Endometrial microvascular endothelial cells (primary cell): ENCODE data around the gene TTC38. TPM values are rescaled to one million over a fixed set of nuclear protein-coding genes. Genes with fewer than 3 reads are reported as not detected.

Experiments
- in situ Hi-C: cut with HindIII; loops from 2 replicates; pipeline ENCODE4 v1.10.0; 2017; ENCODE audit warnings: low sequenced_read_pairs, low pct_unique_long_range_greater_than_20kb; ENCODE audit errors: inconsistent ontology term
- total RNA-seq: library from RNA; depleted of rRNA; stranded (reverse); fragments of >200 nt; gene quantifications from one replicate; pipeline ENCODE4 v1.2.3, GENCODE V29; 2015; ENCODE audit errors: inconsistent ontology term

Gene TTC38
- total RNA-seq, 1 donor from 2014 or later: 49.3 TPM

DNA sequence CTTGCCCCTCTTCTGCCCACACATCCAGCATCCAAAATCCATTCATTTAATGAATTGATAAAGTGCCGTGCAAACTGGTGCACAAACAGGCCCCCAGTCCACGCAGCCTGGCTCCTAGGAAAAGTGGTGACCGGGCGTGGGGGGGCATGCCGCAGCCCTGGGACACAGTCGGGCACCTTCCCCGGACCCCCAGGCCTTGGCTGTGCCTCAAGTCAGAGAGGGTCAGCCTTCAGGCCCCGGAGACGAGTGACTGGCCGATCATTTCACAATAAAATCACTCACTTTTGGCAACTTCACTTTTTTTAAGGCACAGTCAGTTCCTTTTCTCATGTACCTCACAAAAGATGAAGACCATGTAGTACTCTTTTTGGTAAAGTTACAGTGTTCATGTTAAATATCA lies 25.7 kb upstream of the TTC38 start:
- in situ Hi-C loops: no loop called here

DNA sequence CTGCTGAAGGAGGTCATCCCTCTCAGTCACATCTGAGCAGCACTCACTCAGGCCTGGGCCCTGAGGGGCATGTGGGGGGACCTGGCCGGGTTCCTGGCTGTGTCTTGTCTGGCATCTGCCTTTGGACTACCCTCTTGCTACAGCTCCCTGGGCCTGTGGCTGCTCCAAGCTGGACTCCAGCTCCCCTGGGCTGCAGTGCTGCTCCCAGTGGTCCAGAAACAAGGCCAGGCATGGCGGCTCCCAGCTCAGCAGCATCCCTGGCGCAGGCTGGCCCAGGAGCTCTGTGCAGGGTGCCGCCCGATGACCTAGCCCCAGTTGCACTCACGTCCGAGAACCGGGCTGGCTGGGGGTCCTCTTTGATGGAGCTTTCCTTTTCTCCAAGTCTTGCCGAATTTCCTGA lies 23.0 kb upstream of the TTC38 start:
- in situ Hi-C loops: no loop called here

DNA sequence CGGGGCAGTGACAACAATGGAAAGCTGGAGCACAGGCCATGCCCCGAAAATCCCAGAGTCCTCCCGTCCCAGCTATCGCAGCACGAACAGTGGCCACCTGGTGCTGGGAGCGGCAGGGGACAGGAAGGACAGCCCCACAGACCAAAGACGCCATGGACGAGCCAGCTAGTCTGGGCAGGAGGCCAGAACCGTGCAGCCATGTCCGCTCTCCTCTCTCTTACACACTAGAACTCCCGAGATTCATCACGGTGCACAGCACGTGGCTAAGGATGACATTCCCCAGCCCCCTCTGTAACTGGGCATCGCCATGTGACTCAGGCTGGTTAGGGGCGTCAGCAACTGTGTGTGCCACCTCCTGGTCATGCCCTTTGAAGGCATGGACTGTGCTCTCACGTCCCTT lies 22.3 kb upstream of the TTC38 start:
- in situ Hi-C loops: no loop called here

DNA sequence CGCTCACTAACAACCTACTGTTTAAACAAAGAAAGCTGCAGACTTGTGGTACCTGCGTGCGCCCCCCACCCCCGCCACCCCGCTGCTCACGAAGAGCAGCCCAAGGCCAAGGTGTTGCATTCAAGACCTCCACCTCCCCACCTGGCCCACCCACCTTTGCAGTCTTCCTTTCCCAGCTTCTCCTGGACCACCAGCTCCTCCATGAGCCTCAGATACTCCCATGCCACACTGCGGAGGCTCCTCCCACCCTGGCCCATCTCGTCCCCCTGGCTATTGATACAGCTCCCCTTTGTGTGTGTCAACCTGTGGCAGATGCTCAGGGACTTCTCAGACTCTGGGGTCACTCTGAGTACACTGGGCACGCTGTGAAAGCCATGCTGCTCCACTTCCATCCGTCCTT lies 21.6 kb upstream of the TTC38 start:
- in situ Hi-C loops: no loop called here

DNA sequence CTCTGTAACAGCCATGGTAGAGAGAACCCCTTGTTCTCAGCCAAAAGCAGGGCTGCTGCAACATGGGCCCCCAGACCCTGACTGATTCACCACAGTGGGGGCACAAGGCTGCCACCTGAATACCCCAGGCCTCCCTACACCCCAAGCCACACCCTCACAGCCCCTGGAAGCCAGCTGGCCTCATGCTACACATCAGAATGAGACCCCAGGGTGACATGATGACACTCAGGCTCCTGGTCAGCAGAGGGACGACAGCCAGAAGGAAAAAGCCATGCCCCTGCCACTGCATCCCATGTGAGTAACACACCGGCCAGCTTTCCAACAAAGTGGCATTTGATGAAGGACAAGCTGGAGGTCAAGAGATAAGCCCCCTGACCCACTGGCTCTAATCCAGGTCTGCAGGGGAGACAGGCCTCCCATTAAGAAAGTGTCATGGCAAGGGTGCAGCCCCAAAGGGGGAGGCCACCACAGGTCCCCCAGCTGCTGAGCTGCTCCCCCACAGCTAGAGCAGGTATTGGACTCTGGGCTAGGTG lies 20.3 kb upstream of the TTC38 start:
- in situ Hi-C loops: no loop called here

DNA sequence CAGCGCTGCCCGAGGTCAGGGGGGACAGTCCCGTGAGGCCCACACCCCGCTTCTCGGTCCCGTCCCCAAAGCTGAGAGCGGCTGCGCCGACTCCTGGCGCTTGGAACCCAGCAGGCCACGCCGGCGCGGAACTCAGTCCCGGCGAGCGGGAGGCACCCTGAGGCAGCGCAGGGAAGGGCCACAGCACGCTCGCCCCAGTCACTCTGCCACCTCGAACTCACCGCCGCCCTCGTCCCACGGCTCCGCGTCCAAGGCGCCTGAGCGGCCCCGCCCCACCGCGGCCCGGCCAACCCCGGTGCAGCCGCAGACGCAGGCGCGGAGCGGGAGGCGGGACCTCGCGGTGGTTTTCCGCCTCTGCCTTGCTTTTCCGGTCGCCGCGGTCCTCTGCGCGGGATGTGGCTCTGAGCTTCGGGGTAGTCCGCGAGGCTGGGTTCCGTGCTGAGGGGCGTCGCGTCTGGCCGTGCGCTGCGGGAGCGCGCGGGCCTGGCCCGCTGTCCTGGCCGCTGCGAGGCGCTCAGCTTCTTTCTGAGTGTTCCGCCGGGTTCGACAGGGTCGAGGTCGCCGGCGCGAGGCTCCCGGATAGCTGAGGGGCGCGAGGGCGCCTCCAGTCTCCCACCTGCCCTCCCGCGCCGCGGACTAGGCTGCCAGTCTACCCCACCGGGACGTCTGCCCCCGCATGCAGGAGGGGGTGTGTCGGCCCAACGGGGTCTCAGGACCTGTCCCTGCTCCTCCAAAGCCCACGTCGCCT lies 17.6 kb upstream of the TTC38 start, which contains the start of gene CDPF1:
CDPF1 (minus strand) TSS at position 259 of the 748 bp plus-strand sequence. CDS start 2,009 bp downstream, outside the sequence.
- in situ Hi-C loops: loop anchor here (25.0 kb wide), 1 partner anchor 113 kb away; no protein-coding TSS in a partner anchor

DNA sequence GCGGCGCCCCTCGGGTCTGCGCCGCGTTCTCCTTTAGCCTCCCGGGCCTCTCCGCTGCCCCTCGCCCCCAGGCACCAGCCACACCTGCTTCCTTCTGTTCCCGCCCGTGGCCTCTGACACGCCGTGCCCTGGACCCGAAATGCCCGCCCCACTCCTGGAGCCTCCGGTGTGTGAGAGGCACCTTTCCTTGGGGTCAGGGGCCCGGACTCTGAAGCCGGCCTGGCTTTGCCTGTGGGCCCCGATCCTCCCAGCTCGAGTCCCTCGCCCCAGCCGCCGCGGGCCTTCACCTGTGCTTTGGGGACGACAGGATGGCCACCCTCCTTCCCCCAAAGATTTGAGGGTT lies 17.1 kb upstream of the TTC38 start:
- in situ Hi-C loops: loop anchor here (25.0 kb wide), 1 partner anchor 113 kb away; no protein-coding TSS in a partner anchor

DNA sequence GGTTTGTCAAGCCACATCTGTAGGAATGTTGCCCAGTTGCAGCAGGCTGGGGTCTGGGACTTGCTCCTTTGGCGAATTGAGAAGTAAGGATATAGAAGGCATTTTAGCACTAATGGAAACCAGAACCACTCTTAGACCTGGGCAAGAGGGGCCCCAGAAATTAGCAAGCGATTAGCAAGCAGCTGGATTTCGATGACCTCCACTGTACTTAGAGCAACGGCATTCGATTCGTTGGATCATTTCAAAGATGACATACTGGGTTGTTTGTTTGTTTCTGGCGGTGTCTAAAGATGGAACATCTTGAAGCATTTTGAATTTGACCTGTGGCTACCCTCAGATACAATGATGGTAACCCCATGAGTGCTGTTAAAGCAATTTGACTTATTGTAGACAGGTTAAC lies 16.5 kb upstream of the TTC38 start:
- in situ Hi-C loops: loop anchor here (25.0 kb wide), 1 partner anchor 114 kb away; no protein-coding TSS in a partner anchor

DNA sequence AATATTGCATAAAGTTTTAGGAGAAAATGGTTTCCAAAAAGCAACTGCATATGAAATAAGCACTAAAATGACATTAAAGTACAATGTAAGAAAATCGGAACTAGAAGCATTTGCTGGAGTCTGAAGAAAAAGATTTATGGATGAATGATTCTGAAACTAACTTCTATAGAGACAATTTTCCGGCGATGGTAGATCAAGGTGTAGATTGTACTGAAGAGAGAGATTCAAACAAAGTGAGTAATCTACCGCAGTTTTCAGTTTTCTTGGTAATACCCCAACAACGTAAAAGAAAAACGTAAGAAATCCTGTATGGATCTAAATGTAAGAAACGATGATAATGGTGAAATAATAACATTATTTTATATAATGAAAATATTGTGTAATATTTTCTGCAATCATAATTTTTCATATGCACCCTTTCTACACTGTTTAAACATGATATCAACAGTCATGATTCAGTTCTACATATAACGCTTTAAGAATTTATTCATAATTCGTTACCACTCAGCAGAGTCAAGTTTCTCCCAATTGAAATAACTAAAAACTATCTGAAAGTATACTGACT lies 15.9 kb upstream of the TTC38 start:
- in situ Hi-C loops: loop anchor here (25.0 kb wide), 1 partner anchor 115 kb away; no protein-coding TSS in a partner anchor

DNA sequence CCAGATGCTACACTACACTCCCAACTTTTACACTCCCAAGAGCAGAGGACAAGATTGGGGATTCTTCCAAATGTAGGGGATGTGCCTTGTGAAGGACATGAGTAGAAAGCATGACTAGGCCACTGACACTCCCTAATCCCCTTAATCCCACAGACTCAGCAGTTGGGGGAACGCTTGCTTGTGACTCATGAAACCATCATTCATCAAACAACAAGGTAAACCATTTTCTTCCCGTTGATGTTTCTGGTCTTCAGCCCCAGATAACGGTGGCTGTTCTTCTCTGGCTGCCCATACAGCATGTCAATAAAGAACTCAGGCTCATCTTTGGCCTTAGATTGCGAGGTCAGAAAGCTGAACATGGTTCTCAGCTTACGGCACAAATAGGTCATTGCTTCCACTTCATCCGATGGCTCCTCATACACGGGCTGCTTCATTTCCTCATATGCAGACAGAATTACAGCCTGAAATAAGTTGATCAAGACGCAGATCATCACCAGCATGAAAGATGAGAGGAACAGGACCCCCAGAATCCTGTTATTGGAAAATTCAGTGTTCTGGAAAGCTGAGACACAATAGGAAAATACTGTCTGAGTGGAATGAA lies 11.3 kb upstream of the TTC38 start:
- in situ Hi-C loops: loop anchor here (25.0 kb wide), 1 partner anchor 119 kb away; no protein-coding TSS in a partner anchor

DNA sequence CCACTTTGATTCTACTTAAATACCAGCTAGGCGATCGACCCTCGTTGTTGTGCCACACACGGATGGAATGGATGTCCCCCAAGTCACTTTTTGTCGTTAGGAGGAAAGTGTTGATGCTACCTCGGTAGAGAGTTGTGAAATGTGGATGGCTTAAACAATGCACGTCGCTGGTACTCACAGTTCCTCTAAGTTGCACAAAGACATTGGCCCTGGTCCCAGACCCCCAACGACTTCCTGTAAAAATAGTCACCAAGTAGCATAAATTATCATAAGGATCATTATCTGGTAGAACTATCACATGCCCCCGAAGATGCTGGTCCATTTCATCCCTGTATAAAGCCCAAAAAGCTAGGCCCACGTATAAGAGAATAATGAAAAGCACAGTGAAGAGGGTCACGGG lies 8.4 kb upstream of the TTC38 start:
- in situ Hi-C loops: loop anchor here (25.0 kb wide), 1 partner anchor 122 kb away; no protein-coding TSS in a partner anchor

DNA sequence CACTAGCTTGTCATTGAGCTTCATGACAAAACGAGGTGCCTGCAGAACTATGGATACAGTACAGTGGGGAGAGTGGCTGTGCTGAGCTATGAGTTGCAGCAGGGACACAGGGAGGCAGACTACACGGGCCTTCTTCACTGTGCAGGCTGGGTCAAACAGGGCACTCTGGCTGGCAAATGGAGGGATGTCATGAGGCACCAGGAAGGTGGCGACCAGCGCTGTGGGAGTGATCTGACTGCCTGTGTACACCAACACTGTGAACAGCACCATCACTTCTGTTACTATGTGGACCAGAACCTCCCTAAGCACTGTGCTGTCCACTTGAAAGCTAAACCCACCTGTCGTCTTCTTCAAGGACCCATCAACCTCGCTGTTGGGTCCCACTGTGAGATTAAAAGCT lies 7.8 kb upstream of the TTC38 start:
- in situ Hi-C loops: loop anchor here (25.0 kb wide), 1 partner anchor 123 kb away; no protein-coding TSS in a partner anchor

DNA sequence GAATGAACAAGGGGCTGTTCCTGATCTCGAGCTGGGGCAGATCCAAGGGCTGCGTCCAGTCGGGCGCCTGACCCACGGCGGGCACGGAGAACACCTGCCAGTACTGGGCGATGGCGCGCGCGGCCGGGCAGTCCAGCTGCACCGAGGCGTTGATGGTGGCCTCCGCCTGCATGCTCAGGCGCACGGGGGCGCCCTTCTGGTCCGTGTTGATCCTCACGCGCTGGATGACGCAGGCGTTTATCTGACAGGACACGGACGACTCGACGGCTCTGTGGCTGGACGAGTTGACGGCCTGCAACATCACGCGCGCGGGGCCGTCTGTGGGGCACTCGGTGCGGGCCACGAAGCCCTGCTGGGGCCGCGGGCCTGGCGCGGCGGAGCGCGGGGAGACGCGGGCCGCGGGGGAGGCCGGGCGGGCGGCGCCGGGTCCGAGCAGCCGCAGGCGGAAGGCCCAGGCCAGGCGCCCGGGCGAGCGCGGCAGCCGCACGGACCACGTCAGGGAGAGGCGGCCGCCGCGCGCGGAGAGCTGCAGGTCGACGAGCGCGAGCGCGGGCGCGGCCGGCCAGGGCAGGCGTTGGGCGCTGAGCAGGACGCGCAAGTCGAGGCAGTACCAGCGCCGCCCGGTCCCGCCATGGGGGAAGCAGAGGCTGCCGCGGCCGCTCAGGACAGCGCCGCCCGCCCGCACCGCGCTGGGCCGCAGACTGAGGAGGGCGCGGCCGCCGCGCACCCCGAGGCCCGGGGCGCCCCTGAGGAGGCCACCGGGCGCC lies 5.2 kb upstream of the TTC38 start:
- in situ Hi-C loops: loop anchor here (25.0 kb wide), 1 partner anchor 125 kb away; no protein-coding TSS in a partner anchor

DNA sequence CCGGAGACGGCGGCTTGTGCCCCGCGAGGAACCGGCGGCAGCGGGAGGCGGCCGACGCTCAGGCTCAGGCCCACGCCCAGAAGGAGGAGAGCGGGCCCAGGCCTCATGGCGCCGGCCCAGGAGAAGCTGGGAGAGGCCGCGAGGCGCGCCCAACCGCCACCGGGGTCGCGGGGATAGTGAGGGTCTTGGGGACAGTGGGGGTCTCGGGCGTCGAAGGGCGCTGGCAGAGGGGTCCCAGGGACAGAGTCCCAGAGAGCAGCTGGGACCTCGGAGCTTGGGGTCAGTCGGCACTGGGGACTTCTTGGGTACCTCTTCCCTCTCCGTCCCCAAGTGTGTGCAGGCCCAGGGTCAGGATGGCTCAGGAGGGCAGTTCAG lies 4.6 kb upstream of the TTC38 start, which contains the start of gene PKDREJ:
PKDREJ (minus strand) TSS at position 128 of the 375 bp plus-strand sequence; CDS start at position 107, 21 bp downstream.
- in situ Hi-C loops: loop anchor here (25.0 kb wide), 1 partner anchor 126 kb away; no protein-coding TSS in a partner anchor

DNA sequence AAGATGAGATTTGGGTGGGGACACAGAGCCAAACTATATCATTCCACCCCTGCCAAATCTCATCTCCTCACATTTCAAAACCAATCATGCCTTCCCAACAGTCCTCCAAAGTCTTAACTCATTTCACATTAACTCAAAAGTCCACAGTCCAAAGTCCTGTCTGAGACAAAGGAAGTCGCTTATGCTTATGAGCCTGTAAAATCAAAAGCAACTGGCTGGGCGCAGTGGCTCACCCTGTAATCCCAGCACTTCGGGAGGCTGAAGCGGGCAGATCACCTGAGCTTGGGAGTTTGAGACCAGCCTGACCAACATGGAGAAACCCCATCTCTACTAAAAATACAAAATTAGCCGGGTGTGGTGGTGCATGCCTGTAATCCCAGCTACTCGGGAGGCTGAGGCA lies 3.3 kb upstream of the TTC38 start:
- in situ Hi-C loops: loop anchor here (25.0 kb wide), 1 partner anchor 127 kb away; no protein-coding TSS in a partner anchor

DNA sequence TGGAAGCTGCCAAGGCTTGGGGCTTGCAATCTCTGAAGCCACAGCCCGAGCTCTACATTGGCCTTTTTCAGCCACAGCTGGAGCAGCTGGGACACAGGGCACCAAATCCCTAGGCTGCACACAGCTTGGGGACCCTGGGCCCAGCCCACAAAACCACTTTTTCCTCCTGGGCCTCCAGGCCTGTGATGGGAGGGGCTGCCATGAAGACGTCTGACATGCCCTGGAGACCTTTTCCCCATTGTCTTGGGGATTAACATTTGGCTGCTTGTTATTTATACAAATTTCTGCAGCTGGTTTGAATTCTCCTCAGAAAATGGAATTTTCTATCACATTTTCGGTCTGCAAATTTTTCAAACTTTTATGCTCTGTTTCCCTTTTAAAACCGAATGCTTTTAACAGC lies 2.2 kb upstream of the TTC38 start:
- in situ Hi-C loops: loop anchor here (25.0 kb wide), 1 partner anchor 128 kb away; no protein-coding TSS in a partner anchor

DNA sequence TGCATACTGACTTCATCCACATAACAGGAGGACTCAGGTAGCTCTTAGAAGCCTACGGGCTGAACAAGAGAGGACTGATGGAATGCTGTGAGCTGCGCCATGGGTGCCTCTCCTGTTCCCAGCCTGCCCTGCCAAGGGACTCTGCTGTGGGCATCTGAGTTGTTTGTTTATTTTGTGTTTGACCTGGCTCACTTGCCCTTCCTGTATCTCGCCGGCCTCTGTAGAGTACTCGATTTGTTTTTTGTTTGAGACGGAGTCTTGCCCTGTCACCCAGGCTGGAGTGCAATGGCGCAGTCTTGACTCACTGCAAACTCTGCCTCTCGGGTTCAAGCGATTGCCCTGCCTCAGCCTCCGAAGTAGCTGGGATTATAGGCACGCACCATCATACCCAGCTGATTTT lies 1.8 kb downstream of the TTC38 start:
- in situ Hi-C loops: loop anchor here (25.0 kb wide), 1 partner anchor 132 kb away; no protein-coding TSS in a partner anchor

DNA sequence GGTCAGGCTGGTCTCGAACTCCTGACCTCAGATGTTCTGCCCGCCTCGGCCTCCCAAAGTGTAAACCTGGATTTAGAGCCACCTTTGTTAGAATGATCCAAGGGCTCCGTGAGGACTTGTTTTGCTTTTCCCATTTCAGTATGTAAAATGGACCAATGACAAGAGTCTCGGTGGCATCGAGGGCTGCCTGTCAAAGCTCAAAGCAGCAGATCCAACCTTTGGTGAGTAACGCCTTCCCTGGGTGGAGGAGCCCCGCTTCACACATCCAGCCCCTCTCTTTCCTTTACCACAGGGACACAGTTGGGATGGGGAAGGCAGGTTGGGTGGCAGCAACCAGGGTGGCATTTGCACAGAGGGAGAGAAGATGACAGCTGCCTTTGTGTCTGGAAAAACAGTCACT lies 4.4 kb downstream of the TTC38 start:
- in situ Hi-C loops: loop anchor here (25.0 kb wide), 1 partner anchor 135 kb away; no protein-coding TSS in a partner anchor
